ENCODE data around the gene RERE.

DNA sequence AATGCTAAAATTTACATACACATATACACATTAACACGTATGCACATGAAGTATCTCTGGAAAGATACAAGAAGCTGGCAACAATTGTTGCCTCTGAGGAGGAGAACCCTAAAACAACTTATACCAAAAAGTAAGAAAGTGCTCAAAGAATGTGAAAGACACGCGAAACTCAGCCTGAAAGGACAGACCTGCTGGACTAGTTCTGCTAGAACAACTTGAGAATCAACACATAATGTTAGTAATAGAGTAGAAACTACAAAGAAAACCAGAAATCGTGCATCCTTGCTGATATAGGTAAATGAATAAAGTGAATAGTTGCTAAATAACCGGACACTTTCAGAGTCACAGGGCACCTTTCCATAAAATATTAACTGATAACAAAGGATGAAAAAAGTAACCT, 242.5 kb downstream of the RERE start:
- TF ChIP-seq POLR2A (IDR thresholded peaks at IDR 0.05), result no peak
- TF ChIP-seq, protein P1, sequence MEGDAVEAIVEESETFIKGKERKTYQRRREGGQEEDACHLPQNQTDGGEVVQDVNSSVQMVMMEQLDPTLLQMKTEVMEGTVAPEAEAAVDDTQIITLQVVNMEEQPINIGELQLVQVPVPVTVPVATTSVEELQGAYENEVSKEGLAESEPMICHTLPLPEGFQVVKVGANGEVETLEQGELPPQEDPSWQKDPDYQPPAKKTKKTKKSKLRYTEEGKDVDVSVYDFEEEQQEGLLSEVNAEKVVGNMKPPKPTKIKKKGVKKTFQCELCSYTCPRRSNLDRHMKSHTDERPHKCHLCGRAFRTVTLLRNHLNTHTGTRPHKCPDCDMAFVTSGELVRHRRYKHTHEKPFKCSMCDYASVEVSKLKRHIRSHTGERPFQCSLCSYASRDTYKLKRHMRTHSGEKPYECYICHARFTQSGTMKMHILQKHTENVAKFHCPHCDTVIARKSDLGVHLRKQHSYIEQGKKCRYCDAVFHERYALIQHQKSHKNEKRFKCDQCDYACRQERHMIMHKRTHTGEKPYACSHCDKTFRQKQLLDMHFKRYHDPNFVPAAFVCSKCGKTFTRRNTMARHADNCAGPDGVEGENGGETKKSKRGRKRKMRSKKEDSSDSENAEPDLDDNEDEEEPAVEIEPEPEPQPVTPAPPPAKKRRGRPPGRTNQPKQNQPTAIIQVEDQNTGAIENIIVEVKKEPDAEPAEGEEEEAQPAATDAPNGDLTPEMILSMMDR (IDR thresholded peaks at IDR 0.05), result no peak

Measured in body of pancreas (tissue), 4 donors.